ENCODE results near the gene GALNT18. TPM values are rescaled to one million over a fixed set of nuclear protein-coding genes. Genes with fewer than 3 reads are reported as not detected.

Gene GALNT18
- total and polyA plus RNA-seq, 8 donors: 16.4 to 42.6 (median 23.0) TPM

- TF ChIP-seq CTCF (IDR thresholded peaks at IDR 0.05): no peak
- no peak overlapping the region for H3K27ac ChIP-seq
- no peaks in the 10 kb centered on the region for H3K36me3 ChIP-seq
- DNase-seq (no peak), ATAC-seq (no peak)
- H3K27me3 ChIP-seq: no peaks in the 10 kb centered on the region
- no peaks in the 10 kb centered on the region for H3K4me1 ChIP-seq
- H3K4me3 ChIP-seq: no peak overlapping the region
- H3K9me3 ChIP-seq: no peaks in the 10 kb centered on the region
- intact Hi-C loops (cut with DNase I): no loop called here
Observed at GRCh38 chr11:11494348-11494747, 127.5 kb downstream of the GALNT18 start.

GRCh38 chr11:11493698-11494097 is 128.1 kb downstream of the GALNT18 start:
- DNase-seq (no peak), ATAC-seq (no peak)
- no peaks in the 10 kb centered on the region for H3K36me3 ChIP-seq
- H3K27ac ChIP-seq: no peak overlapping the region
- no peaks in the 10 kb centered on the region for H3K27me3 ChIP-seq
- no peaks in the 10 kb centered on the region for H3K4me1 ChIP-seq
- TF ChIP-seq CTCF (IDR thresholded peaks at IDR 0.05): no peak
- intact Hi-C loops (cut with DNase I): no loop called here
- no peaks in the 10 kb centered on the region for H3K9me3 ChIP-seq
- H3K4me3 ChIP-seq: no peak overlapping the region

- ATAC-seq (no peak), DNase-seq (no peak)
- Histone ChIP-seq H3K27ac (no peak overlapping the region), H3K4me3 (no peak overlapping the region), H3K27me3 (no peaks in the 10 kb centered on the region), H3K9me3 (no peaks in the 10 kb centered on the region), H3K4me1 (no peaks in the 10 kb centered on the region), H3K36me3 (no peaks in the 10 kb centered on the region)
- intact Hi-C loops (cut with DNase I): no loop called here
- TF ChIP-seq CTCF (IDR thresholded peaks at IDR 0.05): no peak
Observed at GRCh38 chr11:11491589-11491988, 130.2 kb downstream of the GALNT18 start.

- H3K4me3 ChIP-seq: no peak overlapping the region
- intact Hi-C loops (cut with DNase I): no loop called here
- no peaks in the 10 kb centered on the region for H3K27me3 ChIP-seq
- H3K36me3 ChIP-seq: no peaks in the 10 kb centered on the region
- TF ChIP-seq CTCF (IDR thresholded peaks at IDR 0.05): no peak
- H3K9me3 ChIP-seq: no peaks in the 10 kb centered on the region
- ATAC-seq (no peak), DNase-seq (no peak)
- H3K27ac ChIP-seq: no peak overlapping the region
- H3K4me1 ChIP-seq: no peaks in the 10 kb centered on the region
Observed at GRCh38 chr11:11491014-11491413, 130.8 kb downstream of the GALNT18 start.

GRCh38 chr11:11486423-11486822 is 135.4 kb downstream of the GALNT18 start:
- Histone ChIP-seq H3K27ac (no peak overlapping the region), H3K4me3 (no peak overlapping the region), H3K36me3 (no peaks in the 10 kb centered on the region), H3K27me3 (no peaks in the 10 kb centered on the region), H3K4me1 (no peaks in the 10 kb centered on the region), H3K9me3 (no peaks in the 10 kb centered on the region)
- DNase-seq: no peak
- no peak for TF ChIP-seq CTCF (IDR thresholded peaks at IDR 0.05)
- no peak for ATAC-seq
- intact Hi-C loops (cut with DNase I): no loop called here
